ENCODE measurements around the gene SNU13.

SNU13 gene

DNA sequence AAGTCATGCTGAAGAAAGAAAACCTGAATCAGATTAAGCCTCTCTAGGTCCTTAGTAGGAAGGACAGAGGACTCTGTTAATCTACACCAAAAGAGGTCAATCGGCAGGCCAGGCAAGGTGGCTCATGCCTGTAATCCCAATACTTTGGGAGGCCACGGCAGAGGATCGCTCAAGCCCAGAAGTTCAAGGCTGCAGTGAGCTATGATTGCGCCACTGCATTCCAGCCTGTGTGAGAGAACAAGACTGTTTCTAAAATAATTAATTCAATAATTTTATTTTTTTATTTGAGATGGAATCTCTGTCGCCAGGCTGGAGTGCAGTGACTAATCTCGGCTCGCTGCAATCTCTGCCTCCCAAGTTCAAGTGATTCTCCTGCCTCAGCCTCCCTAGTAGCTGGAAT lies 63.1 kb downstream of the SNU13 start:
- FAIRE-seq, result no peak
- TF ChIP-seq, protein P1, sequence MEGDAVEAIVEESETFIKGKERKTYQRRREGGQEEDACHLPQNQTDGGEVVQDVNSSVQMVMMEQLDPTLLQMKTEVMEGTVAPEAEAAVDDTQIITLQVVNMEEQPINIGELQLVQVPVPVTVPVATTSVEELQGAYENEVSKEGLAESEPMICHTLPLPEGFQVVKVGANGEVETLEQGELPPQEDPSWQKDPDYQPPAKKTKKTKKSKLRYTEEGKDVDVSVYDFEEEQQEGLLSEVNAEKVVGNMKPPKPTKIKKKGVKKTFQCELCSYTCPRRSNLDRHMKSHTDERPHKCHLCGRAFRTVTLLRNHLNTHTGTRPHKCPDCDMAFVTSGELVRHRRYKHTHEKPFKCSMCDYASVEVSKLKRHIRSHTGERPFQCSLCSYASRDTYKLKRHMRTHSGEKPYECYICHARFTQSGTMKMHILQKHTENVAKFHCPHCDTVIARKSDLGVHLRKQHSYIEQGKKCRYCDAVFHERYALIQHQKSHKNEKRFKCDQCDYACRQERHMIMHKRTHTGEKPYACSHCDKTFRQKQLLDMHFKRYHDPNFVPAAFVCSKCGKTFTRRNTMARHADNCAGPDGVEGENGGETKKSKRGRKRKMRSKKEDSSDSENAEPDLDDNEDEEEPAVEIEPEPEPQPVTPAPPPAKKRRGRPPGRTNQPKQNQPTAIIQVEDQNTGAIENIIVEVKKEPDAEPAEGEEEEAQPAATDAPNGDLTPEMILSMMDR (IDR thresholded peaks at IDR 0.05; ENCODE audit: insufficient read depth, missing control alignments), result no peak
- DNase-seq (ENCODE audit: insufficient read length, low spot score), result no peak

Measured in D721Med (cell line).